NCI-H2227 treated with DMSO at 0.1 percent for 48 hours (cell line): ENCODE data around the gene FAM76A.
"Not testable (repeated sequence)": the region's sequence is repeated elsewhere in the genome, so short reads cannot be mapped to it uniquely, and the experiment has no call there.

Experiments used
- DNase-seq: peaks from one replicate; lab custom pipeline; 2025; lab: John Stamatoyannopoulos, UW

Gene FAM76A

GRCh38 chr1:27725374-27726172, at the start of gene FAM76A:
FAM76A (plus strand) TSS chr1:27725961; CDS start chr1:27726081, 120 bp downstream.
- peak; percentile 99 for DNase-seq

GRCh38 chr1:27676410-27676809, 49.4 kb upstream of the FAM76A start:
- DNase-seq = no peak

GRCh38 chr1:27678747-27679146, 47.0 kb upstream of the FAM76A start:
- no peak for DNase-seq

GRCh38 chr1:27680225-27680791, 45.5 kb upstream of the FAM76A start:
- not testable (repeated sequence) for DNase-seq

GRCh38 chr1:27681580-27681979, 44.2 kb upstream of the FAM76A start:
- DNase-seq = not testable (repeated sequence)

- no peak for DNase-seq
These were observed 43.3 kb upstream of the FAM76A start for GRCh38 chr1:27682351-27682944.

GRCh38 chr1:27684176-27684575, 41.6 kb upstream of the FAM76A start:
- DNase-seq = no peak

- DNase-seq = peak; percentile 6
These were observed 39.4 kb upstream of the FAM76A start for GRCh38 chr1:27686223-27686990.

- no peak for DNase-seq
These were observed 37.9 kb upstream of the FAM76A start for GRCh38 chr1:27687906-27688305.

GRCh38 chr1:27689423-27690173, 36.2 kb upstream of the FAM76A start:
- no peak for DNase-seq

GRCh38 chr1:27690183-27690582, 35.6 kb upstream of the FAM76A start:
- DNase-seq = no peak

- DNase-seq = not testable (repeated sequence)
These were observed 28.9 kb upstream of the FAM76A start for GRCh38 chr1:27696835-27697234.

GRCh38 chr1:27704958-27705357, 20.8 kb upstream of the FAM76A start:
- DNase-seq = no peak

GRCh38 chr1:27705545-27705944, 20.2 kb upstream of the FAM76A start:
- DNase-seq = no peak

- no peak for DNase-seq
These were observed 15.2 kb upstream of the FAM76A start for GRCh38 chr1:27710574-27710973.

GRCh38 chr1:27713139-27713725, 12.5 kb upstream of the FAM76A start:
- DNase-seq = no peak

GRCh38 chr1:27713869-27714513, 11.8 kb upstream of the FAM76A start:
- no peak for DNase-seq

GRCh38 chr1:27716262-27716895, 9.4 kb upstream of the FAM76A start:
- no peak for DNase-seq

GRCh38 chr1:27719286-27720251, 6.2 kb upstream of the FAM76A start:
- DNase-seq = no peak
